H1 (cell line): ENCODE results near the gene FRMD5. TPM values are rescaled to one million over a fixed set of nuclear protein-coding genes. Genes with fewer than 3 reads are reported as not detected.
"Not testable (repeated sequence)": the region's sequence is repeated elsewhere in the genome, so short reads cannot be mapped to it uniquely, and the experiment has no call there.

Experiments used
- CTCF ChIA-PET: fragments of 300-600 bp; sonication (Branson Sonifier 250); formaldehyde crosslinking; loops from one replicate; lab custom pipeline; 2021; ENCODE audit not compliant: partially characterized antibody; lab: Charles Lee
- POLR2A ChIA-PET: fragments of 300-600 bp; sonication (Branson Sonifier 250); formaldehyde crosslinking; loops from one replicate; lab custom pipeline; 2021; ENCODE audit warnings: inconsistent platforms; ENCODE audit not compliant: partially characterized antibody; lab: Charles Lee
- DNase-seq, 2 experiments: peaks; one replicate each; pipeline versions ENCODE4 v3.0.0 to v3.0.0-alpha.2; 2010 to 2022; ENCODE audit warnings: low spot score in 2 of 2, low read depth in 1 of 2, mixed read lengths in 1 of 2
- FAIRE-seq: peaks from 2 replicates; lab custom pipeline; 2011; peaks lifted over from hg19 to GRCh38; lab: Jason Lieb, UNC
- H2AFZ ChIP-seq: 2 replicates; pipeline ENCODE4 v1.8.1; 2012; ENCODE audit warnings: low read length, inconsistent platforms
- H2AK5ac ChIP-seq: 2 replicates; pipeline ENCODE4 v1.6.1; 2013; ENCODE audit warnings: low read depth, low read length
- H2BK120ac ChIP-seq: replicated peaks from 2 replicates; pipeline ENCODE3; 2013; ENCODE audit warnings: low read depth, low read length, inconsistent platforms
- H2BK12ac ChIP-seq: 2 replicates; pipeline ENCODE4 v1.6.1; 2013; ENCODE audit warnings: low read depth, low read length
- H2BK15ac ChIP-seq: 2 replicates; pipeline ENCODE4 v1.6.1; 2013; ENCODE audit warnings: low read length
- H2BK20ac ChIP-seq: 2 replicates; pipeline ENCODE4 v1.6.1; 2013; ENCODE audit warnings: low read length
- H2BK5ac ChIP-seq: 2 replicates; pipeline ENCODE4 v1.6.1; 2013; ENCODE audit warnings: low read depth, low read length
- H3K14ac ChIP-seq: 2 replicates; pipeline ENCODE4 v1.6.1; 2013; ENCODE audit warnings: inconsistent platforms; ENCODE audit not compliant: insufficient read length
- H3K18ac ChIP-seq: 2 replicates; pipeline ENCODE4 v1.6.1; 2013; ENCODE audit warnings: low read length; ENCODE audit errors: extremely low read depth
- H3K23ac ChIP-seq: 2 replicates; pipeline ENCODE4 v1.6.1; 2013; ENCODE audit warnings: inconsistent platforms; ENCODE audit not compliant: insufficient read length
- H3K23me2 ChIP-seq: 2 replicates; pipeline ENCODE4 v1.6.1; 2013; ENCODE audit warnings: low read depth, low read length
- H3K27ac ChIP-seq: 2 replicates; pipeline ENCODE4 v1.6.1; 2011; ENCODE audit warnings: low read depth, low read length, inconsistent platforms
- H3K27me3 ChIP-seq, 4 experiments: replicated peaks in 1 of 4; 1 replicate in 1 of 4; 2 replicates in 3 of 4; pipeline versions ENCODE4 v1.6.1 to v1.8.1; 2011 to 2013; ENCODE audit warnings: low read length in 3 of 4, mild to moderate bottlenecking in 3 of 4, inconsistent platforms in 2 of 4, mixed read lengths in 2 of 4, moderate library complexity in 1 of 4; ENCODE audit not compliant: control insufficient read depth in 3 of 4, insufficient read depth in 3 of 4; ENCODE audit errors: extremely low read depth in 1 of 4
- H3K36me3 ChIP-seq, 4 experiments: 2 replicates each; pipeline versions ENCODE4 v1.6.1 to v1.8.1; 2011 to 2013; ENCODE audit warnings: mild to moderate bottlenecking in 4 of 4, low read length in 3 of 4, moderate library complexity in 2 of 4, control low read depth in 1 of 4, inconsistent platforms in 1 of 4; ENCODE audit not compliant: insufficient read depth in 4 of 4, control insufficient read depth in 2 of 4
- H3K4ac ChIP-seq: replicated peaks from 2 replicates; pipeline ENCODE3; 2013; ENCODE audit warnings: low read length, low read depth, mixed read lengths, inconsistent platforms; ENCODE audit not compliant: insufficient read length
- H3K4me1 ChIP-seq, 4 experiments: replicated peaks in 1 of 4; 1 replicate in 1 of 4; 2 replicates in 3 of 4; pipeline versions ENCODE4 v1.6.1 to v1.8.1; 2011 to 2013; ENCODE audit warnings: low read length in 3 of 4, inconsistent platforms in 2 of 4, mixed read lengths in 1 of 4; ENCODE audit not compliant: insufficient read depth in 4 of 4, control insufficient read depth in 3 of 4
- H3K4me2 ChIP-seq, 2 experiments: 2 replicates each; pipeline versions ENCODE4 v1.6.1 to v1.8.1; 2011 to 2013; ENCODE audit warnings: low read depth in 2 of 2, low read length in 2 of 2, control low read depth in 1 of 2, inconsistent platforms in 1 of 2, mild to moderate bottlenecking in 1 of 2; ENCODE audit not compliant: insufficient read depth in 1 of 2
- H3K4me3 ChIP-seq, 4 experiments: fragments of 200-600, 300-600 bp in 1 of 4; sonication (generic), shearing (Covaris generic), sonication (Bioruptor Twin) in 1 of 4; 2 replicates each; pipeline versions ENCODE4 v1.5.1 to v1.8.1; 2011 to 2016; ENCODE audit warnings: low read length in 4 of 4, low read depth in 3 of 4, control low read depth in 2 of 4, inconsistent platforms in 2 of 4, mild to moderate bottlenecking in 2 of 4, mixed read lengths in 1 of 4, moderate library complexity in 1 of 4; ENCODE audit not compliant: insufficient read depth in 2 of 4; ENCODE audit errors: extremely low read depth in 1 of 4
- H3K56ac ChIP-seq: replicated peaks from 2 replicates; pipeline ENCODE3; 2013; ENCODE audit warnings: low read depth, mild to moderate bottlenecking, mixed read lengths, low read length, inconsistent platforms; ENCODE audit not compliant: insufficient read length
- H3K79me1 ChIP-seq: 2 replicates; pipeline ENCODE4 v1.6.1; 2013; ENCODE audit warnings: low read depth, low read length, control low read depth
- H3K79me2 ChIP-seq, 2 experiments: 2 replicates each; pipeline versions ENCODE4 v1.6.1 to v1.8.1; 2012 to 2013; ENCODE audit warnings: low read length in 2 of 2, mild to moderate bottlenecking in 2 of 2, inconsistent platforms in 1 of 2; ENCODE audit not compliant: insufficient read depth in 2 of 2, control insufficient read depth in 1 of 2
- H3K9ac ChIP-seq, 4 experiments: replicated peaks in 1 of 4; 1 replicate in 1 of 4; 2 replicates in 3 of 4; pipeline versions ENCODE4 v1.6.1 to v1.8.1; 2011 to 2013; ENCODE audit warnings: low read depth in 3 of 4, low read length in 3 of 4, control low read depth in 2 of 4, mild to moderate bottlenecking in 2 of 4, moderate library complexity in 2 of 4, inconsistent platforms in 1 of 4; ENCODE audit errors: extremely low read depth in 1 of 4
- H3K9me3 ChIP-seq, 2 experiments: 2 replicates each; pipeline versions ENCODE4 v1.6.1 to v1.8.1; 2012 to 2013; ENCODE audit warnings: mild to moderate bottlenecking in 2 of 2, moderate library complexity in 2 of 2, control low read depth in 1 of 2, inconsistent platforms in 1 of 2, low read depth in 1 of 2, low read length in 1 of 2, mixed read lengths in 1 of 2; ENCODE audit not compliant: insufficient read depth in 2 of 2
- H4K20me1 ChIP-seq, 2 experiments: replicated peaks in 1 of 2; 2 replicates each; pipeline versions ENCODE3 to v1.8.1; 2011 to 2013; ENCODE audit warnings: inconsistent platforms in 2 of 2, low read length in 2 of 2, mild to moderate bottlenecking in 1 of 2; ENCODE audit not compliant: insufficient read depth in 2 of 2, control insufficient read depth in 1 of 2
- H4K5ac ChIP-seq: 2 replicates; pipeline ENCODE4 v1.6.1; 2013; ENCODE audit warnings: low read length, low read depth, mixed read lengths, inconsistent platforms; ENCODE audit not compliant: insufficient read length
- H4K8ac ChIP-seq: 2 replicates; pipeline ENCODE4 v1.8.0; 2013; ENCODE audit warnings: mild to moderate bottlenecking, moderate library complexity, low read length, inconsistent platforms; ENCODE audit not compliant: insufficient read depth; ENCODE audit errors: extremely low read depth
- H4K91ac ChIP-seq: replicated peaks from 2 replicates; pipeline ENCODE3; 2013; ENCODE audit warnings: low read length, mixed read lengths, inconsistent platforms; ENCODE audit not compliant: insufficient read length
- WGBS, 2 experiments: shearing (Covaris generic) in 1 of 2; methylation state at CpG; one replicate each; pipeline versions ENCODE4 v1.1.6 to v1.1.7; 2013 to 2015; ENCODE audit warnings: low lambda C conversion rate in 2 of 2, mixed read lengths in 2 of 2, inconsistent platforms in 1 of 2, low coverage in 1 of 2, missing lambda C conversion rate in 1 of 2; ENCODE audit not compliant: insufficient replicate concordance in 2 of 2, insufficient coverage in 1 of 2, insufficient read length in 1 of 2; ENCODE audit errors: extremely low coverage in 1 of 2, missing lambda C conversion rate in 1 of 2; 5-methylcytosine and 5-hydroxymethylcytosine counted together
- polyA plus RNA-seq, 7 experiments: library from polyadenylated mRNA; depleted of rRNA in 3 of 7; stranded (reverse) in 5 of 7; unstranded in 2 of 7; fragments of >200 nt in 5 of 7; fragments of 200-250 nt in 2 of 7; gene quantifications; 1 replicate in 5 of 7; 2 replicates in 1 of 7; 4 replicates in 1 of 7; pipeline versions ENCODE4 v1.2.1 to v1.2.3, GENCODE V29; 2011 to 2013; ENCODE audit warnings: missing spikeins in 2 of 7, mixed read lengths in 2 of 7
- total RNA-seq: library from RNA; stranded (reverse); fragmentation: NEBNext Ultra II Directional; extraction: Animal tissue kit (Norgen Biotek cat#: 25700); gene quantifications from 2 replicates; pipeline ENCODE4 v1.2.1, GENCODE V29; 2021

FRMD5 gene
- total and polyA plus RNA-seq, 2 of the 8 experiments (the other 6 are each of a cell fraction or from before 2014, with no cell fraction given): 10.1 to 12.6 TPM

DNA sequence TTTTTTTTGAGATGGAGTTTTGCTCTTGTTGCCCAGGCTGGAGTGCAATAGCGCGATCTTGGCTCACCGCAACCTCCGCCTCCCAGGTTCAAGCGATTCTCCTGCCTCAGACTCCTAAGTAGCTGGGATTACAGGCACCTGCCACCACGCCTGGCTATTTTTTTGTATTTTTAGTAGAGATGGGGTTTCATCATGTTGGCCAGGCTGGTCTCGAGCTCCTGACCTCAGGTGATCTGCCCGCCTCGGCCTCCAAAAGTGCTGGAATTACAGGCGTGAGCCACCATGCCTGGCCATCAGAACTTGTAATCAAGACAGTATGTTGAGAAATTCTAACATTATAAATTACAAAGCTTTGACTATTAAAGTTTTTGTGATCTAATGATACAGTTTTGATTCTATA lies 328.4 kb downstream of the FRMD5 start:
- H3K18ac ChIP-seq, H3K4me2 ChIP-seq, H3K23ac ChIP-seq, H2AFZ ChIP-seq, H4K5ac ChIP-seq, H4K91ac ChIP-seq, H4K20me1 ChIP-seq, H4K8ac ChIP-seq, H2AK5ac ChIP-seq, H2BK5ac ChIP-seq, POLR2A ChIA-PET, H3K23me2 ChIP-seq, H3K4me1 ChIP-seq, H3K56ac ChIP-seq, H3K27me3 ChIP-seq, H3K4ac ChIP-seq, H3K14ac ChIP-seq, H2BK20ac ChIP-seq, H2BK15ac ChIP-seq, H3K9me3 ChIP-seq, H3K9ac ChIP-seq, H2BK12ac ChIP-seq, H3K4me3 ChIP-seq, DNase-seq, FAIRE-seq, H3K27ac ChIP-seq, H3K79me2 ChIP-seq, H2BK120ac ChIP-seq, H3K79me1 ChIP-seq: not testable (repeated sequence)
- CTCF ChIA-PET: interaction anchor here (4.2 kb wide), 1 partner anchor 15 kb away, joined by 22 read pairs; no protein-coding TSS in a partner anchor
- WGBS, 2 experiments: 98% methylated on average over 8 of the region's 10 CpGs; no CpG with 5 or more reads in 1 of the 2 experiments
- H3K36me3 ChIP-seq: peaks cover 0 to 14% (median 3%) of the 10 kb centered on the region in 4 experiments; a peak in 4 of 8 replicates
